Germinal center (tissue), 1 donor: ENCODE measurements around the gene ADGRA1.

Source experiments
- DNase-seq: peaks from one replicate; pipeline ENCODE4 v3.0.0; 2012; ENCODE audit warnings: mixed read lengths, low spot score

ADGRA1 gene

GRCh38 chr10:133113146-133113830, 25.6 kb downstream of the ADGRA1 start:
- DNase-seq, result no peak

- DNase-seq, result no peak
Measured at GRCh38 chr10:133113847-133114246, 26.1 kb downstream of the ADGRA1 start.

- DNase-seq, result no peak
Measured at GRCh38 chr10:133114251-133114650, 26.5 kb downstream of the ADGRA1 start.

- DNase-seq, result no peak
Measured at GRCh38 chr10:133114726-133115452, 27.2 kb downstream of the ADGRA1 start.

- DNase-seq, result no peak
Measured at GRCh38 chr10:133115453-133115842, 27.7 kb downstream of the ADGRA1 start.

- no peak for DNase-seq
Measured at GRCh38 chr10:133115976-133116375, 28.3 kb downstream of the ADGRA1 start.

- no peak for DNase-seq
Measured at GRCh38 chr10:133116455-133116854, 28.7 kb downstream of the ADGRA1 start.

GRCh38 chr10:133117036-133117687, 29.4 kb downstream of the ADGRA1 start:
- no peak for DNase-seq

GRCh38 chr10:133117688-133118071, 30.0 kb downstream of the ADGRA1 start:
- DNase-seq, result no peak

GRCh38 chr10:133121479-133121878, 33.8 kb downstream of the ADGRA1 start:
- no peak for DNase-seq

GRCh38 chr10:133122171-133122935, 34.6 kb downstream of the ADGRA1 start:
- no peak for DNase-seq

- no peak for DNase-seq
Measured at GRCh38 chr10:133123050-133123745, 35.5 kb downstream of the ADGRA1 start.

- no peak for DNase-seq
Measured at GRCh38 chr10:133123746-133124356, 36.1 kb downstream of the ADGRA1 start.

- DNase-seq, result no peak
Measured at GRCh38 chr10:133124357-133125211, 36.9 kb downstream of the ADGRA1 start.

- DNase-seq, result no peak
Measured at GRCh38 chr10:133125901-133126300, 38.2 kb downstream of the ADGRA1 start.

GRCh38 chr10:133126431-133127290, 38.9 kb downstream of the ADGRA1 start:
- no peak for DNase-seq

- DNase-seq, result peak; percentile 44
Measured at GRCh38 chr10:133127291-133128125, 39.8 kb downstream of the ADGRA1 start.
